Ovary (tissue), 10 donors: ENCODE data around the gene DCAF6. TPM values are rescaled to one million over a fixed set of nuclear protein-coding genes. Genes with fewer than 3 reads are reported as not detected.
"Not testable (repeated sequence)": the region's sequence is repeated elsewhere in the genome, so short reads cannot be mapped to it uniquely, and the experiment has no call there.

Source experiments
- DNase-seq, 5 donors: peaks; one replicate each; pipeline ENCODE4 v3.0.0-alpha.2; 2019 to 2020
- H3K27ac ChIP-seq, 2 donors: fragments of 200-600 bp; one replicate each; pipeline versions ENCODE4 v1.5.1 to v1.8.0; 2019 to 2022
- H3K27me3 ChIP-seq: fragments of 200-600 bp; one replicate; pipeline ENCODE4 v1.8.0; 2022
- H3K36me3 ChIP-seq: fragments of 200-600 bp; sonication (generic); one replicate; pipeline ENCODE4 v1.5.1; 2019
- H3K4me1 ChIP-seq: one replicate; pipeline ENCODE4 v1.8.1; 2013; ENCODE audit warnings: mild to moderate bottlenecking, moderate library complexity; ENCODE audit not compliant: insufficient read depth
- H3K4me3 ChIP-seq: fragments of 200-600 bp; sonication (generic); one replicate; pipeline ENCODE4 v1.5.1; 2017
- H3K9me3 ChIP-seq, 2 donors: fragments of 200-600 bp in 1 of 2; sonication (generic) in 1 of 2; one replicate each; pipeline versions ENCODE4 v1.5.1 to v1.8.1; 2013 to 2019; ENCODE audit warnings: mild to moderate bottlenecking in 1 of 2, moderate library complexity in 1 of 2
- CTCF ChIP-seq, 3 donors: fragments of 450-650 bp in 2 of 3; fragments of 200-600 bp in 1 of 3; IDR thresholded peaks; one replicate each; pipeline versions ENCODE4 v1.5.1 to v1.8.0; 2016 to 2022; ENCODE audit warnings: antibody characterized with exemption in 3 of 3, mild to moderate bottlenecking in 1 of 3
- EP300 ChIP-seq: sonication (generic); formaldehyde crosslinking; IDR thresholded peaks from one replicate; pipeline ENCODE4 v1.6.1; 2017; ENCODE audit warnings: antibody characterized with exemption
- POLR2A ChIP-seq: fragments of 450-650 bp; IDR thresholded peaks from one replicate; pipeline ENCODE4 v1.6.1; 2017; ENCODE audit warnings: antibody characterized with exemption, mild to moderate bottlenecking, moderate library complexity
- whole genome bisulfite sequencing, 3 donors: extraction: QIAGEN DNeasy Blood & Tissue Kit in 1 of 3; methylation state at CpG; one replicate each; pipeline versions ENCODE4 v1.1.5 to v1.1.7; 2013 to 2017; 5-methylcytosine and 5-hydroxymethylcytosine counted together
- intact Hi-C, 4 donors: fragments of 100-400 bp; cut with DNase I; formaldehyde crosslinking; loops; one replicate each; pipeline versions ENCODE4 v1.11.0 to v1.15.1; 2022 to 2023
- long read RNA-seq, 3 donors: library from polyadenylated mRNA in 2 of 3; unstranded in 2 of 3; transcript quantifications; one replicate each; pipeline ENCODE4 v2.0.0 and lab custom pipeline, GENCODE V29; 2021 to 2026
- polyA plus RNA-seq, 2 donors: library from polyadenylated mRNA; stranded (reverse); fragments of 200-250 nt in 1 of 2; fragments of 350-450 nt in 1 of 2; fragmentation: Illumina TruSeq in 1 of 2; extraction: RNeasy Lipid Tissue Mini Kit (QIAGEN cat#74804) in 1 of 2; gene quantifications; one replicate each; pipeline ENCODE4 v1.2.3, GENCODE V29; 2013 to 2014
- total RNA-seq, 7 donors: library from RNA; depleted of rRNA in 2 of 7; stranded (reverse); fragments of >200 nt in 2 of 7; fragmentation: NEBNext Ultra II Directional in 3 of 7; extraction: Animal tissue kit (Norgen Biotek cat#: 25700) in 3 of 7; gene quantifications; one replicate each; pipeline versions ENCODE4 v1.1.0 to v1.2.4, GENCODE V29; 2016 to 2023
- donor health status: DM: no; HTN: no; CAD: no; lungs with moderate emphysema.
- donor health status: DM: no; HTN: no; CAD: no.
- donor health status: Bipolar disorder and iron deficiency.
- donor health status: DM: yes; HTN: yes; CAD: no.
- donor health status: DM: no; HTN: no; CAD: no.
- donor health status: DM: yes; HTN: yes; CAD: no.

DCAF6 gene
- total RNA-seq: 10 to 100 TPM; 38.3 to 65.9 (median 44.4) TPM
- 10 to 100 TPM; 32.1 to 51.1 TPM for polyA plus RNA-seq
- long read RNA-seq, donor 1, transcript DCAF6-201 (19 exons, 3,186 nt): major isoform, 6 of 81 reads
- long read RNA-seq, donor 1, partial matches to known transcripts: 47 of 81 reads
- long read RNA-seq, donor 1, other reads (novel, unspliced or antisense): 24 of 81 reads
- long read RNA-seq, donor 2, partial matches to known transcripts: 255 of 473 reads
- long read RNA-seq, donor 2, other reads (novel, unspliced or antisense): 215 of 473 reads
- long read RNA-seq, donor 3, transcript DCAF6-203 (20 exons, 3,302 nt): minor isoform, 9 of 56 reads
- long read RNA-seq, donor 3, transcript DCAF6-201 (19 exons, 3,186 nt): major isoform, 16 of 56 reads
- long read RNA-seq, donor 3, partial matches to known transcripts: 9 of 56 reads
- long read RNA-seq, donor 3, other reads (novel, unspliced or antisense): 22 of 56 reads

GRCh38 chr1:167936068-167936929 is at the start of gene DCAF6:
TSS of gene DCAF6 (plus strand) at chr1:167936683. CDS start at chr1:167936912, 229 bp downstream.
- Histone ChIP-seq H3K9me3 (no peaks in the 10 kb centered on the region), H3K4me3 (peak within 1 kb of the TSS; percentile 97), H3K27ac (peak within 1 kb of the TSS; percentile 86 to 94), H3K27me3 (no peaks in the 10 kb centered on the region), H3K36me3 (no peaks in the 10 kb centered on the region), H3K4me1 (peaks cover 2% of the 10 kb centered on the region)
- peak; percentile 97 to 99 (median 98) for DNase-seq
- intact Hi-C loops: loop anchor here in 2 of 4 donors (5.0 kb wide), 2 partner anchors 219 to 224 kb away; no protein-coding TSS in a partner anchor
- 0% methylated on average over 36 to 58 of the region's 58 CpGs for WGBS, 3 donors
- TF ChIP-seq EP300: no peak
- peak; percentile 94 for TF ChIP-seq POLR2A

- H3K4me3 ChIP-seq, H3K27ac ChIP-seq, H3K9me3 ChIP-seq, intact Hi-C loops, H3K36me3 ChIP-seq, H3K27me3 ChIP-seq, DNase-seq, H3K4me1 ChIP-seq: not testable (repeated sequence)
- WGBS, 3 donors: 83 to 95% (median 91%) methylated on average over 2 of the region's 2 CpGs
These were observed 49.3 kb upstream of the DCAF6 start for GRCh38 chr1:167887187-167887586.

GRCh38 chr1:167890400-167890799 is 46.1 kb upstream of the DCAF6 start:
- no peaks in the 10 kb centered on the region for H3K9me3 ChIP-seq
- no peaks in the 10 kb centered on the region for H3K27me3 ChIP-seq
- no peak overlapping the region for H3K4me3 ChIP-seq
- no peak for TF ChIP-seq EP300
- TF ChIP-seq CTCF (IDR thresholded peaks at IDR 0.05): no peak
- no peak for TF ChIP-seq POLR2A
- intact Hi-C loops: no loop called here
- H3K27ac ChIP-seq: no peak overlapping the region
- DNase-seq: no peak
- H3K36me3 ChIP-seq: no peaks in the 10 kb centered on the region
- no peaks in the 10 kb centered on the region for H3K4me1 ChIP-seq

GRCh38 chr1:167893798-167894197 is 42.7 kb upstream of the DCAF6 start:
- H3K36me3 ChIP-seq: no peaks in the 10 kb centered on the region
- H3K4me3 ChIP-seq: no peak overlapping the region
- H3K4me1 ChIP-seq: no peaks in the 10 kb centered on the region
- no peaks in the 10 kb centered on the region for H3K9me3 ChIP-seq
- WGBS, 3 donors: 76 to 84% (median 78%) methylated on average over 2 of the region's 2 CpGs
- H3K27ac ChIP-seq: no peak overlapping the region
- H3K27me3 ChIP-seq: no peaks in the 10 kb centered on the region
- TF ChIP-seq CTCF (IDR thresholded peaks at IDR 0.05) (no peak), EP300 (no peak), POLR2A (no peak)
- intact Hi-C loops: no loop called here
- no peak for DNase-seq

GRCh38 chr1:167898578-167899222 is 37.8 kb upstream of the DCAF6 start:
- no peak for TF ChIP-seq EP300
- no peak for TF ChIP-seq POLR2A
- TF ChIP-seq CTCF (IDR thresholded peaks at IDR 0.05): no peak
- Histone ChIP-seq H3K27me3 (no peaks in the 10 kb centered on the region), H3K36me3 (no peaks in the 10 kb centered on the region), H3K27ac (no peak overlapping the region), H3K4me1 (no peaks in the 10 kb centered on the region), H3K9me3 (no peaks in the 10 kb centered on the region), H3K4me3 (no peak overlapping the region)
- intact Hi-C loops: no loop called here
- WGBS, 3 donors: 91 to 94% (median 94%) methylated on average over 9 of the region's 9 CpGs
- no peak for DNase-seq
